ENCODE measurements around the gene PNMA3. TPM values are rescaled to one million over a fixed set of nuclear protein-coding genes. Genes with fewer than 3 reads are reported as not detected.
"Not testable (repeated sequence)": the region's sequence is repeated elsewhere in the genome, so short reads cannot be mapped to it uniquely, and the experiment has no call there.

The PNMA3 gene
- total and polyA plus RNA-seq, 9 donors, result 0.76 to 4.3 (median 1.5) TPM

- not testable (repeated sequence) for H3K36me3 ChIP-seq (ENCODE audit: control insufficient read depth, insufficient read depth, low read length); H3K27me3 ChIP-seq (ENCODE audit: control insufficient read depth, insufficient read depth, low read length); H3K4me1 ChIP-seq (ENCODE audit: control insufficient read depth, insufficient read depth, low read length); H3K27ac ChIP-seq (ENCODE audit: low read length); H3K4me3 ChIP-seq (ENCODE audit: low read length); DNase-seq
- no CpG with 5 or more reads among the region's 12 CpGs for WGBS (ENCODE audit: insufficient coverage)
- peaks cover 10% of the 10 kb centered on the region for H3K9me3 ChIP-seq (replicated peaks; ENCODE audit: control insufficient read depth, low read depth, low read length)
Measured at GRCh38 chrX:153106092-153106801, 50.0 kb downstream of the PNMA3 start.

Other genes starting within 250 kb of the PNMA3 start
- 35.5 TPM for gene CETN2, start 225.7 kb upstream of the PNMA3 start, total RNA-seq
- 10 to 100 TPM; 31.3 to 40.2 (median 33.0) TPM for gene CETN2, start 225.7 kb upstream of the PNMA3 start, polyA plus RNA-seq (ENCODE audit: insufficient read depth in 1 of 8, insufficient read length in 8 of 8, low replicate concordance in 1 of 8)
- 6.8 TPM for gene NSDHL, start 225.4 kb upstream of the PNMA3 start, total RNA-seq
- 10 to 100 TPM; 11.7 to 18.1 (median 13.6) TPM for gene NSDHL, start 225.4 kb upstream of the PNMA3 start, polyA plus RNA-seq (ENCODE audit: insufficient read depth in 1 of 8, insufficient read length in 8 of 8, low replicate concordance in 1 of 8)
- 18.3 TPM for gene ZNF185, start 158.4 kb upstream of the PNMA3 start, total RNA-seq
- gene ZNF185, start 158.4 kb upstream of the PNMA3 start, polyA plus RNA-seq (ENCODE audit: insufficient read depth in 1 of 8, insufficient read length in 8 of 8, low replicate concordance in 1 of 8), result 10 to 100 TPM in 7 of 8 donors, 1 to 10 TPM in 1; 8.1 to 98.7 (median 17.4) TPM
- not detected for gene PNMA5, start 62.4 kb upstream of the PNMA3 start, total RNA-seq
- gene PNMA5, start 62.4 kb upstream of the PNMA3 start, polyA plus RNA-seq (ENCODE audit: insufficient read depth in 1 of 8, insufficient read length in 8 of 8, low replicate concordance in 1 of 8), result not detected
- gene PNMA6A, start 16.0 kb downstream of the PNMA3 start, total RNA-seq, result 3.7 TPM
- gene PNMA6A, start 16.0 kb downstream of the PNMA3 start, polyA plus RNA-seq (ENCODE audit: insufficient read depth in 1 of 8, insufficient read length in 8 of 8, low replicate concordance in 1 of 8), result 1 to 10 TPM in 7 of 8 donors, under 1 TPM in 1; 0.86 to 4.1 (median 3.2) TPM
- not detected for gene MAGEA1, start 122.8 kb downstream of the PNMA3 start, total RNA-seq
- not detected for gene MAGEA1, start 122.8 kb downstream of the PNMA3 start, polyA plus RNA-seq (ENCODE audit: insufficient read depth in 1 of 8, insufficient read length in 8 of 8, low replicate concordance in 1 of 8)

Data from muscle of leg (tissue), 11 donors.